NK-92 treated with Interleukin-12 subunit alpha and Interleukin-12 subunit beta, amount 100 ng/mL, for 24 hours (cell line): Measurements from ENCODE around the gene CMTM7.

Source experiments
- DNase-seq: peaks from one replicate; lab custom pipeline; 2025; lab: John Stamatoyannopoulos, UW

The CMTM7 gene

GRCh38 chr3:32391643-32392535 is at the start of gene CMTM7:
TSS of gene CMTM7 (plus strand) at chr3:32391853. CDS start at chr3:32391907, 54 bp downstream.
- no peak for DNase-seq

- no peak for DNase-seq
Measured at GRCh38 chr3:32347343-32348125, 44.1 kb upstream of the CMTM7 start.

GRCh38 chr3:32349184-32349583 is 42.5 kb upstream of the CMTM7 start:
- no peak for DNase-seq

GRCh38 chr3:32352563-32352962 is 39.1 kb upstream of the CMTM7 start:
- DNase-seq: no peak

GRCh38 chr3:32353351-32353750 is 38.3 kb upstream of the CMTM7 start:
- DNase-seq: no peak

GRCh38 chr3:32354362-32354778 is 37.3 kb upstream of the CMTM7 start:
- no peak for DNase-seq

GRCh38 chr3:32355751-32356291 is 35.8 kb upstream of the CMTM7 start:
- no peak for DNase-seq

GRCh38 chr3:32359766-32360492 is 31.7 kb upstream of the CMTM7 start:
- DNase-seq: no peak

- DNase-seq: no peak
Measured at GRCh38 chr3:32360493-32360827, 31.2 kb upstream of the CMTM7 start.

- no peak for DNase-seq
Measured at GRCh38 chr3:32366638-32367397, 24.8 kb upstream of the CMTM7 start.

- no peak for DNase-seq
Measured at GRCh38 chr3:32367442-32367841, 24.2 kb upstream of the CMTM7 start.

GRCh38 chr3:32371461-32372212 is 20.0 kb upstream of the CMTM7 start:
- DNase-seq: no peak

- no peak for DNase-seq
Measured at GRCh38 chr3:32372213-32372490, 19.5 kb upstream of the CMTM7 start.

- DNase-seq: no peak
Measured at GRCh38 chr3:32373276-32373675, 18.4 kb upstream of the CMTM7 start.

GRCh38 chr3:32373844-32374243 is 17.8 kb upstream of the CMTM7 start:
- no peak for DNase-seq

- peak; percentile 7 for DNase-seq
Measured at GRCh38 chr3:32374788-32375595, 16.7 kb upstream of the CMTM7 start.

GRCh38 chr3:32375596-32375930 is 16.1 kb upstream of the CMTM7 start:
- no peak for DNase-seq

- DNase-seq: no peak
Measured at GRCh38 chr3:32376115-32376514, 15.5 kb upstream of the CMTM7 start.

- DNase-seq: no peak
Measured at GRCh38 chr3:32379831-32380500, 11.7 kb upstream of the CMTM7 start.

GRCh38 chr3:32381922-32382321 is 9.7 kb upstream of the CMTM7 start:
- no peak for DNase-seq
